T-helper 9 cell (primary cell): ENCODE measurements around the gene NFAT5.
"Not testable (repeated sequence)": the region's sequence is repeated elsewhere in the genome, so short reads cannot be mapped to it uniquely, and the experiment has no call there.

ENCODE experiments used
- DNase-seq: peaks from one replicate; pipeline ENCODE4 v3.0.0-alpha.2; 2020

NFAT5 gene

DNA sequence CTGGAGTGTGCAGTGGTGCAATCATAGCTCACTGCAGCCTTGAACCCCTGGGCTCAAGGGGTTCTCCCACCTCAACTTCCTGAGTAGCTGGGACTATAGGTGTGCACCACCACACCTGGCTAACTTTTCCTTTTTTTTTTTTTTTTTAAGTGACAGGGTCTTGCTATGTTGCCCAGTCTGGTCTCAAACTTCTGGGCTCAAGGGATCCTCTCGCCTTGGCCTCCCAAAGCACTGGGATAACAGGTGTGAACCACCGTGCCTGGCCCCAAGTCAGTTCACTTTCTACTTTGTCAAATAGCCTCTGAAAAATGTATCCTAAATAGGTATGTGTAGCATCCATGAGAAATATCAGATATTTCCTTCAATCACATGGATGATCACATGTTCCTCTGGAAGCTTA is 9.9 kb upstream of the NFAT5 start:
- DNase-seq = no peak

DNA sequence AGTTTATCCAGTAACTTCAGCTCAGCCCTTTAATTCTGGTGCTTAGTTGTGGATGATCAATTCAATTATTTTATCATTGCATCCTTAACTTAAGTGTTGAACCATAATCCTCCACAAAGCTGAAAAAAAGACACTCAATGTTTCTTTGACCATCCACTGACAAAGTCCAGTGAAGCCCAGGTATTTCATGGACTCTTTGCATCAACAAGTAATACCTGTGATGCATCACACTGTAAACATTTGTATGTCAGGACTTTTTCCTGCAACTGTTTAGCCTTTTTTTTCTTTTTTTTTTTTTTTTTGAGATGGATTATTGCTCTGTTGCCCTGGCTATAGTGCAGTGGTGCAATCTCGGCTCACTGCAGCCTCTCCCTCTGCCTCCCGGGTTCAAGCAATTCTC is 6.6 kb upstream of the NFAT5 start:
- no peak for DNase-seq

DNA sequence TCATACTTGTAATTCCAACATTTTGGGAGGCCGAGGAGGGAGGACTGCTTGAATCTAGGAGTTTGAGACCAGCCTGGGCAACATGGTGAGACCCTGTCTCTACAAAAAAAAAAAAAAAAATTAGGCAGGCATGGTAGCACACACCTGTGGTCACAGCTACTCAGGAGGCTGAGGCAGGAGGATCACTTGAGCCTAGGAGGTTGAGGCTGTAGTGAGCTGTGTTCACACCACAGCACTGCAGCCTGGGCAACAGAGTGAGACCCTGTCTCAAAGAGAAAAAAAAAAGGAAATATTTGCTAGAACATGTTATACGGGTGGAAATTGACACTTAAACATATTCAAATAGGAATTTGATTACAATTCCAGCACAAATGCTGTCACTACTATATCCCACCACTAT is 4.4 kb upstream of the NFAT5 start:
- not testable (repeated sequence) for DNase-seq

DNA sequence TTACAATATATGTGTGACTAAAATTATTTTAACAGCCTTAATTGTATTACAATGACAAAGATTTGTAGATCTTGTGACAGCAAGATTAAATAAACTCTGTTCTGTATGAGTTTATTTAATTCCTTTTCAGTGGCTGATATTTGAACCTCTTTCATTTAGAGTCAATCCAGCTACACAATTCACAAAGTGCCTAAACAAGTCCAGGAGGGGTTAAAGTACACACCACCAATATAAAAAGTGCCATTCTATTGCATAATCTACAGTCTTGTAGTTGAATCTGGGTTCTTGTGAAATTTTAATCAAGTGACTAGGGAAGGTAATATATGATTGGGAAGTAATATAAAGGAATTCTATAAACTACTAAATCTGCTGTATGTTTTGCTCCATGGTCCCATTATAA is 3.9 kb upstream of the NFAT5 start:
- DNase-seq = no peak

DNA sequence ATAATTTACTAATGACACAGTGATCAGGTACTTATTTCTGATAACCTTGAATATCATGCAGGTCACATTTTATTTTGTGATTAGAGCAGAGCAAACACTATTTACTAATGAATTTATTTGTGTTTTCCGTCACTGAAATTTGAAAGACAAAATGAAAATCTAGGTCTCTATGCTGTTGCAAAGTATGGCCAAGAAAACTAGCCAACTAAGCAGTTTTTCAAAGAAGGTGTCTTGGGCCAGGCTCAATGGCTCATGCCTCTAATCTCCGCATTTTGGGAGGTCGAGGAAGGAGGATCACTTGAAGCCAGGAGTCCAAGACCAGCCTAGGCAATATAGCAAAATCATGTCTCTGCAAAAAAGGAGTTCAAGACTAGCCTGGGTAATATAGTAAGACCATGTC is 3.0 kb upstream of the NFAT5 start:
- DNase-seq = no peak

DNA sequence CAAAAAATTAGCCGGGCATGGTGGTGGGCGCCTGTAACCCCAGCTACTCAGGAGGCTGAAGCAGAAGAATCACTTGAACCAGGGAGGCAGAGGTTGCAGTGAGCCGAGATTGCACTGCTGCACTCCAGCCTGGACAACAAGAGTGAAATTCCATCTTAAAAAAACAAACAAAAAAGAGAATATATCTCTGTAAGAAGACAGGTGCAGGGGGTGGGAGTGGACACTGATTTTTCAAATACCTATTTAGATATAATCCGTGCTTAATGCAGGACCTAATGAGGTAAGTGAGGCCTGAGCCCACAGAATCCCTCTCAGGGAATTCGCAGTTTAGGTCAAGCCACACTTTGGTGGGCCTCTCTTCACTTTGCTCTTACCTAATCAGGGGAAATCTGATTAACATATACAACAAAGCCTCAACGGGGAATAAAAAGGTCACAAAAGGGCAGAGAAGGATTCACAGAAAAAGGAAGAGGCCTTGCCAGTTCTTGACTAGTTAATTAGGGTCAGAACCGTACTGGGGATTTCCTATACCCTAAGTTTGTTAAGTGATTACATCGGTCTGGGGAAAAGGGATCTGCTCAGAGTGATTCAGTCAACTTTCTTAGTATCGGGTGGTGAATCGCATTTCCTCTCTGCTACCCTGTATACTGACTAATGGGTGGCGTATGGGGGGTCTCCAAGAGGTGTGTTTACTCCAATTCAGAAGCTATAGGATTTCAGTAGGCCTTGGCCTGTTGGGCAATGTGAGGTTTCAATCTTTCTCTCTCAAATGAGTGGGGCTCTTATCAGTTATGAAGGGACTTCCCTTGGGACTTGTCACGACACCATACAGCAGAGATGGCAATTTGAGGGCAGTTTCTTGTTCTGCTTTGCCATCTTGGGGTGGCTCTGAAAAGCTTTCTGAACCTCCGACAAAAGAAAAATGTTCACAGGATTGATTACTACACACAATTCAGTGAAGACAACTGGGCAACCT is 1.9 kb upstream of the NFAT5 start:
- peak; percentile 11 for DNase-seq

DNA sequence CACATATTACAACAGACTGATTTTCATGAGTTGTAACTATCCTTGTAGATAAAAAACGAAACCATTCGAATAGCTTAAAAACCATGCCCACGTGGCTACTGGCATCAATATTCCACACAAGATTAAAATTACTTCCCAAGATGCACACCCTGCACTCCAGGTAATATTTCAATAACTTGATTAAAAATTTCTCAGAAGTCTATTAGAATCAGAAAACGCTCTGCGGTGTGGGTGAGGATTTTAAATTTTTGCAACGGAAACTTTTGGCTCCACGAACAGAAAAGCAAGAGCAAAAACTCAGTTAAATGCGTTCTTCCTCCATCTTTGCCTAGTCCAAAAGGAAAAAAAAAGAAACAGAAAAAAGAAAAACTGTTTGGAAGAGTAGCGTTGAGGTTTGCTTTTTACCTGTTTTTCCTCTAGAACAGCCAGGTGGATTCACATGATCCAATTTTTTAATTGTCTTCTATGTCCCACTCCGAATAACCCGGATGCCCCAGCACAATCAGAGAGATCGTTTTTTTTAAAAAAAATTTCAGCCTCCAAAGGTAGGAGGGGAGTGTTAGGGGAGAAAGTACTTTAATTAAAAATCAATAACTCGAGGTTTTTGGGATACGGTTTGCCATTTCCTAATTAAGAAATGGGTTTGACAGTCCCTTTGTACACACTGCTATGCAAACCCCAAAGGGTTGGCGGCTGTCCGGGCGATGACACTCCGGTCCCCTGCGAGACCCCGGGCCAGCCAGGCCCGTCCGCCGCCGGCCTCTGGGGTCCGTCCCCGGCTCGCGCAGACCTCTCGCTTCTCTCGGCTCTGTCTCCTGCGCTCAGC is 708 bp upstream of the NFAT5 start:
- no peak for DNase-seq

DNA sequence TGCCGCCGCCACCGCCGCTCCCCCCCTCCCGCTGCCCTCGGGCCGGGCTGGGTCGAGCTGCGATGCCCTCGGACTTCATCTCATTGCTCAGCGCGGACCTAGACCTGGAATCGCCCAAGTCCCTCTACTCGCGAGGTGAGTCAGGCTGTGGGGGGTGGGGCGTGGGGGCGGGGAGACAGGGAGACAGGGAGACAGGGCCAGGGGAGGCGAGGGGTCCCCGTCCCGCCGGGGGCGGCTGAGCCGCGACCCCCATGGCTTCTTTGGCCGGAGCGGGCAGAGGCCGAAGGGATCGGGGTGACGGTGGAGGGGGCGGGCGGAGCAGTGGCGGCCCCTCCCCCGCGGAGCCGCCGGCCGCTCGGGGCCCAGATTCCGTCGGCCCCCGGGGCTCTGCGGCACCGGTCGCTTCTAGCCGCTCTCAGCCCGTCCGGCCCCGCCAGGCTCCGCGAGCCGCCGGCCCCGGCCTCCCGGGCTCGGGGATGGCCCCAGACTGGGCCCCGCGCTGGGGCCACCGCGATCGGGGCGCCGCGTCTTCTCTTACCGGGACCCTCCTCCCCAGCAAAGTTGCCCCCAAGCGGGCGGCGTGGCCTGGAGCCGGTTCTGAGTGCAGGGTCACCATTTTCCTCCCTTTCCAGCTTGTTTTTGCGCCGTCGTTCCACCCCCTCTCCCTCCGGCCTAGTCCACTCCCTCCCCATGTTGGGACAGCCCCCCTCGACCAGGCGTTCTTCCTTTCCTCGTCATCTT is 644 bp downstream of the NFAT5 start:
- peak; percentile 9 for DNase-seq

DNA sequence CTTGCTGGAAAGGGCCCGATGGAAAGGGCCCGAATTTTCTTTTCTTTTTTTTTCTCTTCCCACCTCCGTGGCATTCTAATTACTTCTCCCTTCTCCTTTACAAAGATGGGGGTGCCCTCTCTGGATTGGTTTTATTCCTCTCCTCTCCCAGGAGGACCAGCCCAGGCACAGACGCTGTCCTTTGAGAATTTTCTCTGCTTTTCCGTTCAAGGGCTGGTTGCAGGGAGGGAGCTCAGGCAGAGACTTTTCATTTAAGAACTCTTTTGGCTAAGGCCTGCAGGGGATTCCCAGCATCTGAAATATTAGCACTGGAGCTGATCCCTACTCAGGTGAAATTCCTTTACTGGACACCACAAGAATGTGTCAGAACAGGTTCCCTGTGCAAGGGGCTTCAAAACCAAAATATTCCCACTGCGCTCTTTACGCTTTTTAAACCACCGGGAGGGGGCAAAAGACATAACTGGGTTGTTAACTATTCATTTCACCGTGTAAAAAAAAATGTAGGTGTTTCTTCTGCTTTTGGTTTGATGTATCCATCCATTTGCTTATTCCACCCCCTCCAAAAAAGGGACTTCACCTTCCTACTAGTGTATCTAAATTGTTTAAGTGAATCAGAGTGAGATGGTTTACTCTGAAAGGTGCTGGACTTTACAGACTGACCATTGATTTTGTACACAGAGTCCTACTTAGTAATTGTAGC is 1.4 kb downstream of the NFAT5 start:
- no peak for DNase-seq

DNA sequence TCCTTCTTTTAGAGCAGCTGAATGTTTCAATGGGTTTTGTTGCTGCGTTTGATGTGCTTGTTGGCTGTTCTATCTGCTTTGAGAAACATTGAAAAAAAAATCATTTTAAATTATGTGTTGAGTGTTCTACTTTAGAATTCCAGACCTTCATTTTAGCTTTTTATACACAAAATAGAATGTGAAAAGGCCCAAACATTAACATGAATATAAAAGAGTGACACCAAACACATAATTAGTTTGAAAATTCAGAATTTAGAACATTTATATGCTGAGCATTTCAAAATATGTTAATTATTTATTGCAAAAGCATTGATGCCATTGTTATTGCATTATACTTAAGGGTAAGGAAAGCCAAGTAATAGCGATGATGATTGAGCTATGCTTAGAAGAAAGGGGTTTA is 2.9 kb downstream of the NFAT5 start:
- no peak for DNase-seq

DNA sequence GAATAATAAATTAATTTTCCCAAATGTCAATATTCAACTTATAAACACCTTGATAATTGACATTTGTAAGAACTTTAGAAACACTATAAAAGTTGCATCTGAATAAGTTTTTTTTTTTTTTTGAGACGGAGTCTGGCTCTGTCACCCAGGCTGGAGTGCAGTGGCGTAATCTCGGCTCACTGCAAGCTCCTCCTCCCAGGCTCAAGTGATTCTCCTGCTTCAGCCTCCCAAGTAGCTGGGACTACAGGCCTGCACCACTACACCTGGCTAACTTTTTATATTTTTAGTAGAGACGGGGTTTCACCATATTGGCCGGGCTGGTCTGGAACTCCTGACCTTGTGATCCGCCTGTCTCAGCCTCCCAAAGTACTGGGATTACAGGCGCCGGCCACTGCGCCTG is 13.0 kb downstream of the NFAT5 start:
- not testable (repeated sequence) for DNase-seq

DNA sequence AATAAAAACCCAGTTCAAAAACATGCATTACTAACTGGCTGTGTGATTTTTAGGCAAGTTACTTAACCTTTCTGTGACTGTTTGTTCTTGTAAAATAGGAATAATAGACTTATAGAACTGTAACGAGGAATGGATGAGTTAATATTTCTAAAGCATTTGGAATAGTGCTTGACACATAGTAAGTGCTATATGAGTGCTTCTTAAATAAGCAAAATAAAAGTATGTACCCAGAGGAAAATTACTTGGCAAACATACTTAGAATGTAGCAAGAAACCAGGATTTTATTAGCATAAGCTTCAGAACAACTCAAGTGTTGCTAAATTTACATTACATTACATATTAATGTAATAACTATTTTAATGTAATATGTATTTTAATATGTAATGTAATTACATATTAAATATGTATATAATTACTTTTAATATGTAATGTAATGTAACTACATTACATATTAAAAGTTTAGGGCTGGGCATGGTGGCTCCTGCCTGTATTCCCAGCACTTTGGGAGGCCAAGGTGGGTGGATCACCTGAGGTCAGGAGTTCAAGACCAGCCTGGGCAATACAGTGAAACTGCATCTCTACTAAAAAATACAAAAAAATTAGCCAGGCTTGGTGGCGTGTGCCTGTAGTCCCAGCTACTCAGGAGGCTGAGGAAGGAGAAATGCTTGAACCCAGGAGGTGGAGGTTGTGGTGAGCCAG is 14.2 kb downstream of the NFAT5 start:
- DNase-seq = no peak

DNA sequence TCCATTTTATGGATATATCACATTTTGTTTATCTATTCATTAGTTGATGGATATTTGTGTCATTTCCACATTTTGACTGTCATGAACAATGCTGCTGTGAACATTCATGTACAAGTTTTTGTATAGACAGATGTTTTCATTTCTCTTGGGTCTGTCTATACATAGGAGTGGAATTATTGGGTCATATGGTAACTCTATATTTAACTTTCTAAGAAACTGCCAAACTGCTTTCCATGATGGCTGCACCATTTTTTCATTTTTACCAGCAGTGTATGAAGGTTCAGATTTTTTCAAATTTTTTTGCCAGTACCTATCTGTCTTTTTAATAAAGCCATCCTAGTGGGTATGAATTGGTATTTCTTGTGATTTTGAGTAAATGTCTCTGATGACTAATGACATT is 15.5 kb downstream of the NFAT5 start:
- no peak for DNase-seq

DNA sequence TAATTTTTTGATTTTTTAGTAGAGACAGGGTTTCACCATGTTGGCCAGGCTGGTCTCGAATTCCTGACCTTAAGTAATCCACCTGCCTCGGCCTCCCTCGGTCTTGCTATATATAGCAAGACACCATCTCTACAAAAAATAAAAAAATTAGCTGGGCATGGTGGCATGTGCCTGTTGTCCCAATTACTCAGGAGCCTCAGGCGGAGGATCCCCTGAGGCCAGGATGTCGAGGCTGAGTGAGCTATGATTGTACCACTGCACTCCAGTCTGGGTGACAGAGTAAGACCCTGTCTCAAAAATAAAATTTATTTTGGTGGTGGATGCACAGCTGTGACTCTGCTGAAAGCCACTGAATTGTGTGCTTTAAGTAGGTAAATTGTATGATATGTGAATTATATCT is 18.7 kb downstream of the NFAT5 start:
- DNase-seq = not testable (repeated sequence)

DNA sequence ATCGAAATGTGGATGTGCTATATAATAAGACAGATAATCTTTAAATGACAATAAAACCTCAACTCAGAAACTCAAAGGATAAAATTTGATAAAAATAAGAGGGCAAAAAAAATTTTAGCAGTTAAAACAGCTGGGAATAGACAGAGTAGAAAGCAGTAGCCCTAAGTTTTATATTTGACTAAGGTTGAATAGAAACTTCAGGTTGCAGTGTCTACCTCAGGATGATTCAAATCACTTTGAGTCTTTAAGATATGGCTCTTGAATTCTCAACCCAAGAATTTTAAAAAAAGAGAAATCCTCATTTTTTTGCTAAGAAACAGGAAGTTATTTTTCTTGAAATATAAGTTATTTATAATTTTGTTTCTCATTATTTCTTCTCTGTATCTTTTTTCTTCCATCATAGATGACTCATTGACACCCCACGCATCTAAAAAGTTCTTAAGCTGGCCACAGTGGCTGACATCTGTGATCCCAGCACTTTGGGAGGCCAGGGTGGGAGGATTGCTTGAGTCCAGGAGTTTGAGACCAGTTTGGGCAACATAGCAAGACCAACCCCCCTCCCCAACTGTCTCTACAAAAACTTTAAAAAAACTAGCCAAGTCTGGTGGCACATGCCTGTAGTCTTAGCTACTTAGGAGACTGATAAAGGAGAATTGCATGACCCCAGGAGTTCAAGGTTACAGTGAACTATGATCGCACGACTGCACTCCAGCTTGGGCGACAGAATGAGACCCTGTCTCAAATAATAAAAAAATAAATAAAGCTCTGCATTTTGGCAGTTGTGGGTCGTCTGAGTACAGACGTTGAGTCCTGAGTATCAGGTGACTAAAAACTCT is 23.9 kb downstream of the NFAT5 start:
- no peak for DNase-seq

DNA sequence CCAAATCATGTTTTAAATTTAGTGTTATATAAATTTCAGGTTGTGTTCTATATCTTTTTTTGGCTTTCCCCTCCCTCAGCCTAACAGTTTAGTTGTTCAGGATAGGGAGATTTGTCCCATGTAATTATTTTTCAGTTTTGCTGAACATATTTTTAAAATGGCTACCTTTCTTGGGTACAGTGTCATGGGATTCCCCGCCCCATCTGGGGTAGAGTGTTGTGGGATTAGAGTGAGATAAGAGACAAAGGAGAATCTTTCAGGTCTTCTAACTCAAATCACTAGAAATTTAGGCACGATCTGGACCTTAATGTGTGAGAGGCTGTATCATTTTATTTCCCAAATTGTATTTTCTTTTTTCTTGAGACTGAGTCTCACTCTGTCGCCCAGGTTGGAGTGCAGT is 24.8 kb downstream of the NFAT5 start:
- DNase-seq = no peak

DNA sequence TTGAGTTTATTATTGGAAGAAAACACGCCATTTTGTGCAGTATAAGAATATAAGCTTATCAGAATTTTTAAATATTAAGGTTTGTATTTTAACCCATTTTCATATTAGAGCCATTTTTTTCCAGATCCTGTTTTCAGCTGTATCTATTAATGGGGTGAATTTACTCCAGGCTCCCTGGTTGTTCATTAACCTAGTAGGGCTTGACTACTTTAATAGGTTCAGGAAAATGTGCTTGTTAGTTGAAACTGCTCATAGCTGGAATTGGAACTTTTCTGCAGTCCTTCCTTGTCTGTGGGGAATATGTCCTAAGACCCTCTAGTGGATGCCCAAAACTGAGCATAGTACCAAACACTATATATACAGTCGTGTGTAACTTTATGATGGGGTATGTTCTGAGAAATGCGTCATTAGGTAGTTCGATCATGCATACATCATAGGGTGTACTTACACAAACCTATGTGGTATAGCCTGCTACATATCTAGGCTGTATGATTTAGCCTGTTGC is 28.0 kb downstream of the NFAT5 start:
- DNase-seq = no peak

DNA sequence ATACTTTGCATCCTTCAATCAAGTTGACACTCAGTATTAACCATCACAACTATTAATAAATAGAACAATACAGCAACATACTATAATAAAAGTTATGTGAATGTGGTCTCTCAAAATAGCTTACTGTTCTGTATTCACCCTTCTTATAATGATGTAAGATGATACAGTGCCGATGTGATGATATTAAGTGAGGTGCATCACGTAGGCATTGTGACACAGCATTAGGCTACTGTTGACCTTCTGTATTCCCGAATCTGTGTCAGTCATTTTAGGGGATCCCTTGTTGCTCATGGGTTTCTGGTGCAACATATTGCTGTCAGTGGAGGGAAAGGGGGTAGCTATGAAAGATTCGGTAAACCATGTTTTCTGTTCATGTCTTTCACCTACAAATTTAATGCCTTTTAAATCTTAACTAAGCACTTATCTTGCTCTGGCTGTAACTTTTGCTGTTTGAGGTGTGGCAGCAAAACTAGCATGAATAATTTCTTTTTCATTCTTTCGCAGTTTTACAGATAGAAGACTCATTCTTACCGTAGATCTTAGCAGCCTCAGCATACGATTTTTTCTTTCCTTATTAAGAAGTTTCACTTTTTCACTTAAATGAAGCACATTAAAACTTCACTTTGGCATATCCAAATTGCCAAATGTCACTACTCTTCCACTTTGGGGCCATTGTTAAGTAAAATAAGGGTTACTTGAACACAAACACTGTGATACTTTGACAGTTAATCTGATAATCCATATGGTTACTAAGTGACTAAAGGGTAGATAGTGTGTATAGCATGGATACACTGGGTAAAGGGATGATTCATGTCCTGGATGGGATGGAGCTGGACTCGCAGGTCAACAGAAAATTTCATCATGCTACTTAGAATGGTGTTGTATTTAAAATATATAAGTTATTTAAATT is 29.6 kb downstream of the NFAT5 start:
- DNase-seq = no peak

DNA sequence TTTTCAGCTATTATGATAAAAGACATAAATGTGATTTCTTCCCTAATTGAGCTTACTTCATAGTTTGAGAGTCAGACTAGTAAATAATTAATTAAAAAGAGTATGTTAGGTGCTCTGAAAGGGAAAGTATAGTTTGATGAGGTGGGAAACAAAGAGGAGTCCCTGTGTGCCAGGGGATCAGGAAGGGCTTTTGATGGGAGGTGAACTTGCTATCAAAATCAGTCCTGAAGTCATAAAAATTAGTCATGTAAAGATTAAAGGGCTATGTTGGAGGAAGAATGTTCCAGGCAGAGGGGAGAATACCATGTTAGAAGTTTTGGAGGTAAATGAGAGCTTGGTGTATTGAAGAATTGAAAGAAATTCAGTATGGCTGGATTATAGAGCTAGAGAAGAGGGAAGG is 31.0 kb downstream of the NFAT5 start:
- no peak for DNase-seq

DNA sequence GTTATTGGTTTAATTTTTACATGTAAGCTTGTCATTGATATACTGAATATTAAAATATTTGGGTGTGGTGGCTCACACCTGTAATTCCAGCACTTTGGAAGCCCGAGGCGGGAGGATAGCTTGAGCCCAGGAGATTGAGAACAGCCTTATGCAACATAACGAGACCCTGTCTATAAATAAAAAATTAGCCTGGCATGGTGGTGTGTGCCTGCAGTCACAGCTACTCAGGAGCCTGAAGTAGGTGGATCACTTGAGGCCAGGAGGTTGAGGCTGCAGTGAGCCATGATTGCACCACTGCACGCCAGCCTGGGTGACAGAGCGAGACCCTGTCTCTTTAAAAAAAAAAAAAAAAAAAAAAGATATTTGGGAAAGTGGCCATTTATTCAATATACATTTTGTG is 32.3 kb downstream of the NFAT5 start:
- DNase-seq = no peak
